Adrenal gland (tissue), 5 donors: Measurements from ENCODE around the gene NPAS3.

ENCODE experiments used
- POLR2A ChIP-seq, 2 donors: fragments of 450-650 bp; IDR thresholded peaks; one replicate each; pipeline ENCODE4 v1.6.1; 2017; ENCODE audit warnings: antibody characterized with exemption in 2 of 2, mild to moderate bottlenecking in 2 of 2, moderate library complexity in 1 of 2
- TF ChIP-seq, protein P1 (sequence below), 6 experiments: fragments of 450-650 bp in 4 of 6; fragments of 200-600 bp in 2 of 6; sonication (generic) in 1 of 6; IDR thresholded peaks; 1 replicate in 5 of 6; 2 replicates in 1 of 6; pipeline versions ENCODE4 v1.5.1 to v1.8.0; 2016 to 2021; ENCODE audit warnings: antibody characterized with exemption in 6 of 6, mild to moderate bottlenecking in 2 of 6, moderate library complexity in 1 of 6
- donor health status: DM: no; HTN: no; CAD: no.

DNA sequence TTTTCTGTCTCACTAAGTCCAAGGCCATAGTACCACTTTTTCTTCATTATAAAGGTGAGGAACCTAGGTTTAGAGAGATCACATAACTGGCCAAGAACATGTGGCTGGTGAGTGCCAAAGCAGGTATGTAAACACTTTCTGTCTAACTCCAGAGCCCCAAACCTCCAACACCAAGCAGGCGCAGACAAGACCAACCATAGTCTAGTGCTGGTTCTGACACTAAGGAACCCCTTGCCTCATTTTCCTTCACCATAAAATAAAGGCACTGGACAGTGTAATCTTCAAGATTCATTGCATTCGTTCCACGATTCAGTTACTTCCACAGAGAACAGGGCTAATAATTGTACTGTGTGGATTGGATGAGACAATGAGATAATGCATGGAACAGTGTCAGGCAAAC, 71.0 kb downstream of the NPAS3 start:
- TF ChIP-seq, protein P1, sequence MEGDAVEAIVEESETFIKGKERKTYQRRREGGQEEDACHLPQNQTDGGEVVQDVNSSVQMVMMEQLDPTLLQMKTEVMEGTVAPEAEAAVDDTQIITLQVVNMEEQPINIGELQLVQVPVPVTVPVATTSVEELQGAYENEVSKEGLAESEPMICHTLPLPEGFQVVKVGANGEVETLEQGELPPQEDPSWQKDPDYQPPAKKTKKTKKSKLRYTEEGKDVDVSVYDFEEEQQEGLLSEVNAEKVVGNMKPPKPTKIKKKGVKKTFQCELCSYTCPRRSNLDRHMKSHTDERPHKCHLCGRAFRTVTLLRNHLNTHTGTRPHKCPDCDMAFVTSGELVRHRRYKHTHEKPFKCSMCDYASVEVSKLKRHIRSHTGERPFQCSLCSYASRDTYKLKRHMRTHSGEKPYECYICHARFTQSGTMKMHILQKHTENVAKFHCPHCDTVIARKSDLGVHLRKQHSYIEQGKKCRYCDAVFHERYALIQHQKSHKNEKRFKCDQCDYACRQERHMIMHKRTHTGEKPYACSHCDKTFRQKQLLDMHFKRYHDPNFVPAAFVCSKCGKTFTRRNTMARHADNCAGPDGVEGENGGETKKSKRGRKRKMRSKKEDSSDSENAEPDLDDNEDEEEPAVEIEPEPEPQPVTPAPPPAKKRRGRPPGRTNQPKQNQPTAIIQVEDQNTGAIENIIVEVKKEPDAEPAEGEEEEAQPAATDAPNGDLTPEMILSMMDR (IDR thresholded peaks at IDR 0.05), result no peak
- no peak for TF ChIP-seq POLR2A (IDR thresholded peaks at IDR 0.05)
